SK-N-SH treated with all-trans-retinoic acid at 6 μM for 48 hours (cell line): ENCODE data around the gene AP3S1.

Experiments used
- ATAC-seq: fragments of 200-7000 bp; cut with Tn5 transposase; 3 replicates; pipeline ENCODE4 v1.9.1; 2020; ENCODE audit warnings: mild to moderate bottlenecking, moderate library complexity
- ARNTL ChIP-seq: fragments of 450-650 bp; formaldehyde crosslinking; IDR thresholded peaks from 2 replicates; pipeline ENCODE4 v1.5.0; 2020; ENCODE audit warnings: low read depth, mild to moderate bottlenecking, moderate library complexity, borderline replicate concordance
- BACH2 ChIP-seq: fragments of 250-450 bp; sonication (Bioruptor Pico); IDR thresholded peaks from 2 replicates; pipeline ENCODE4 v1.9.0; 2021; ENCODE audit warnings: mild to moderate bottlenecking, borderline replicate concordance
- CREB5 ChIP-seq: fragments of 250-450 bp; sonication (Bioruptor Pico); IDR thresholded peaks from 2 replicates; pipeline ENCODE4 v1.5.1; 2020; ENCODE audit warnings: low read depth, mild to moderate bottlenecking, moderate library complexity
- CSDC2 ChIP-seq: fragments of 250-450 bp; sonication (Bioruptor Pico); IDR thresholded peaks from 2 replicates; pipeline ENCODE4 v1.5.0; 2020; ENCODE audit warnings: mild to moderate bottlenecking, moderate library complexity
- CSRNP3 ChIP-seq: fragments of 250-450 bp; sonication (Bioruptor Pico); IDR thresholded peaks from 2 replicates; pipeline ENCODE4 v1.5.1; 2021; ENCODE audit warnings: mild to moderate bottlenecking, moderate library complexity
- ESRRG ChIP-seq: fragments of 250-450 bp; sonication (Bioruptor Pico); IDR thresholded peaks from 2 replicates; pipeline ENCODE4 v1.6.1; 2021; ENCODE audit warnings: mild to moderate bottlenecking
- GLIS3 ChIP-seq: fragments of 250-450 bp; sonication (Bioruptor Pico); IDR thresholded peaks from 2 replicates; pipeline ENCODE4 v1.5.0; 2020; ENCODE audit warnings: mild to moderate bottlenecking, moderate library complexity
- ISL1 ChIP-seq: fragments of 250-450 bp; sonication (Bioruptor Pico); IDR thresholded peaks from 2 replicates; pipeline ENCODE4 v2.1.2; 2022; ENCODE audit warnings: mild to moderate bottlenecking, moderate library complexity
- OSR1 ChIP-seq: fragments of 250-450 bp; sonication (Bioruptor Pico); IDR thresholded peaks from 2 replicates; pipeline ENCODE4 v1.8.0; 2022; ENCODE audit warnings: moderate library complexity, mild to moderate bottlenecking, inconsistent platforms
- POU6F1 ChIP-seq: fragments of 250-450 bp; sonication (Bioruptor Pico); IDR thresholded peaks from 2 replicates; pipeline ENCODE4 v1.8.0; 2021; ENCODE audit warnings: low read depth, mild to moderate bottlenecking, moderate library complexity, borderline replicate concordance
- PPARA ChIP-seq: fragments of 250-450 bp; sonication (Bioruptor Pico); IDR thresholded peaks from 2 replicates; pipeline ENCODE4 v1.5.0; 2020; ENCODE audit warnings: mild to moderate bottlenecking, borderline replicate concordance
- RARB ChIP-seq: fragments of 250-450 bp; sonication (Bioruptor Pico); IDR thresholded peaks from 2 replicates; pipeline ENCODE4 v1.8.0; 2021; ENCODE audit warnings: mild to moderate bottlenecking, moderate library complexity
- SNAI2 ChIP-seq: fragments of 250-450 bp; sonication (Bioruptor Pico); IDR thresholded peaks from 2 replicates; pipeline ENCODE4 v1.5.0; 2020; ENCODE audit warnings: mild to moderate bottlenecking, moderate library complexity
- TCF4 ChIP-seq: fragments of 250-450 bp; sonication (Bioruptor Pico); IDR thresholded peaks from 2 replicates; pipeline ENCODE4 v1.8.0; 2021; ENCODE audit warnings: mild to moderate bottlenecking, moderate library complexity, borderline replicate concordance
- TOX ChIP-seq: fragments of 250-450 bp; sonication (Bioruptor Pico); IDR thresholded peaks from 2 replicates; pipeline ENCODE4 v1.8.0; 2021; ENCODE audit warnings: mild to moderate bottlenecking, moderate library complexity, borderline replicate concordance
- TSHZ2 ChIP-seq: fragments of 250-450 bp; sonication (Bioruptor Pico); IDR thresholded peaks from 2 replicates; pipeline ENCODE4 v1.5.0; 2020; ENCODE audit warnings: mild to moderate bottlenecking, moderate library complexity
- ZC3H10 ChIP-seq: fragments of 250-450 bp; sonication (Bioruptor Pico); IDR thresholded peaks from 2 replicates; pipeline ENCODE4 v1.5.1; 2021; ENCODE audit warnings: mild to moderate bottlenecking, moderate library complexity
- ZFP3 ChIP-seq: fragments of 250-450 bp; sonication (Bioruptor Pico); IDR thresholded peaks from 2 replicates; pipeline ENCODE4 v1.5.0; 2020; ENCODE audit warnings: mild to moderate bottlenecking, moderate library complexity
- ZNF565 ChIP-seq: fragments of 450-650 bp; formaldehyde crosslinking; conservative IDR thresholded peaks from 2 replicates; pipeline ENCODE4 v1.5.0; 2020; ENCODE audit warnings: low read depth, mild to moderate bottlenecking, moderate library complexity
- ZNF70 ChIP-seq: fragments of 450-650 bp; formaldehyde crosslinking; IDR thresholded peaks from 2 replicates; pipeline ENCODE4 v1.5.0; 2020; ENCODE audit warnings: mild to moderate bottlenecking, moderate library complexity

AP3S1 gene

GRCh38 chr5:115844321-115844817 is 2.6 kb downstream of the AP3S1 start:
- no peak for TF ChIP-seq TSHZ2 (CRISPR knock-in tag)
- no peak for TF ChIP-seq PPARA (CRISPR knock-in tag)
- no peak for TF ChIP-seq ZFP3
- TF ChIP-seq SNAI2, result no peak
- no peak for TF ChIP-seq ZNF565 (CRISPR knock-in tag)
- TF ChIP-seq OSR1 (CRISPR knock-in tag), result no peak
- no peak for TF ChIP-seq CSDC2 (CRISPR knock-in tag)
- TF ChIP-seq RARB (CRISPR knock-in tag), result no peak
- no peak for TF ChIP-seq TCF4 (CRISPR knock-in tag)
- no peak for TF ChIP-seq BACH2 (CRISPR knock-in tag)
- TF ChIP-seq ZC3H10 (CRISPR knock-in tag), result no peak
- no peak for TF ChIP-seq ESRRG (CRISPR knock-in tag)
- no peak for TF ChIP-seq ISL1 (CRISPR knock-in tag)
- no peak for TF ChIP-seq CREB5 (CRISPR knock-in tag)
- TF ChIP-seq GLIS3 (CRISPR knock-in tag), result no peak
- no peak for TF ChIP-seq TOX (CRISPR knock-in tag)
- TF ChIP-seq ARNTL (CRISPR knock-in tag), result no peak
- no peak for TF ChIP-seq CSRNP3 (CRISPR knock-in tag)
- TF ChIP-seq POU6F1 (CRISPR knock-in tag), result no peak
- TF ChIP-seq, all 23 proteins: peak for 0
- ATAC-seq, result no peak

GRCh38 chr5:115847290-115847689 is 5.6 kb downstream of the AP3S1 start:
- no peak for ATAC-seq
- TF ChIP-seq BACH2 (CRISPR knock-in tag) (no peak), ZNF565 (CRISPR knock-in tag) (no peak), CREB5 (CRISPR knock-in tag) (no peak), GLIS3 (CRISPR knock-in tag) (no peak), ZNF70 (no peak), ESRRG (CRISPR knock-in tag) (no peak), ARNTL (CRISPR knock-in tag) (no peak), CSDC2 (CRISPR knock-in tag) (no peak), SNAI2 (no peak), OSR1 (CRISPR knock-in tag) (no peak), ZFP3 (no peak), TSHZ2 (CRISPR knock-in tag) (no peak), CSRNP3 (CRISPR knock-in tag) (no peak)
